Large intestine (tissue), 3 donors: Measurements from ENCODE around the gene ANKRD7. TPM values are rescaled to one million over a fixed set of nuclear protein-coding genes. Genes with fewer than 3 reads are reported as not detected.
A peak's percentile ranks its signal among the peaks of the same experiment; 100 is the strongest.

ENCODE experiments used
- DNase-seq, 2 donors: peaks; one replicate each; pipeline versions ENCODE4 v3.0.0 to v3.0.0-alpha.2; 2013
- H3K27ac ChIP-seq: one replicate; pipeline ENCODE4 v1.5.1; 2013; ENCODE audit warnings: low read length
- H3K27me3 ChIP-seq: 2 replicates; pipeline ENCODE4 v1.6.1; 2013; ENCODE audit warnings: low read length; ENCODE audit not compliant: control insufficient read depth, insufficient read depth
- H3K36me3 ChIP-seq: 2 replicates; pipeline ENCODE4 v1.6.1; 2013; ENCODE audit warnings: low read length; ENCODE audit not compliant: control insufficient read depth, insufficient read depth
- H3K4me1 ChIP-seq: one replicate; pipeline ENCODE4 v1.6.1; 2013; ENCODE audit warnings: low read length; ENCODE audit not compliant: control insufficient read depth, insufficient read depth
- H3K4me3 ChIP-seq: one replicate; pipeline ENCODE4 v1.5.1; 2013; ENCODE audit warnings: low read length
- H3K9me3 ChIP-seq: one replicate; pipeline ENCODE4 v1.6.1; 2013; ENCODE audit warnings: mild to moderate bottlenecking, low read depth, low read length, moderate library complexity; ENCODE audit not compliant: control insufficient read depth
- WGBS: methylation state at CpG from one replicate; pipeline ENCODE4 v1.1.5; 2013; ENCODE audit warnings: low lambda C conversion rate; ENCODE audit not compliant: insufficient coverage; 5-methylcytosine and 5-hydroxymethylcytosine counted together
- polyA plus RNA-seq: library from polyadenylated mRNA; unstranded; fragments of 120-200 nt; gene quantifications from one replicate; pipeline ENCODE4 v1.2.1, GENCODE V29; 2013

ANKRD7 gene
- polyA plus RNA-seq, 1 donor: 0.45 TPM

DNA sequence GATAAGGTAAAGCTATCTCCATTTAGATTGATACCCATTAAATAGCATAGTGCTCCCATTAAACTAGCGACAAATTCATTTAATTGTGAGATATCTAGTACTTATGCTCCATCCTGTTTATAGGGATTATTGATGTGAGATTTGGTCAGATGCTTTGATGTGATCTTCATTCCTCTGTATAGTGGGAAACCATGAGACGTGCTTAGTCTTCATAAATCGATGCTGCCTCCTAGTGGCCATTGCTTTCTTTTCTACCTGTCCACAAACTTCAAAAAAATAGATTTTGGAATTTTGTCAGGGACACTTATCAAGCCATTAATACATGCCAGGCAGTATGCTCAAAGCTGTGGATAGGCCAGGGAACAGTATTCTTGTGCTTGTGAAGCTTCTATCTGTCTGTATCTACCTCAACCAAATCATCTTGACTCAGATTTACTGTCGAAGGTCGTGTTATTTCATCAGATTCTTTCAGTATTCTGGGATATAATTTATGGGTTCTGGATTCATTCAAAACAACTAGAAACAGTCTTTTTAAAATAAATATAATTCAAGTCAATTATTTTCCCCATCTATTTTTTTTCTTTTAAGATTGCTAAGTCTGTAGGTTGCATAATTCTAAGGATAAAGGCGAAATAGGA is 28.5 kb upstream of the ANKRD7 start:
- Histone ChIP-seq H3K27me3 (no peaks in the 10 kb centered on the region), H3K4me3 (no peak overlapping the region), H3K27ac (no peak overlapping the region), H3K9me3 (no peaks in the 10 kb centered on the region), H3K36me3 (peaks cover 3% of the 10 kb centered on the region), H3K4me1 (no peaks in the 10 kb centered on the region)
- DNase-seq: peak in 1 of 2 donors; percentile 43
- 100% methylated on average over 1 of the region's 6 CpGs for WGBS

DNA sequence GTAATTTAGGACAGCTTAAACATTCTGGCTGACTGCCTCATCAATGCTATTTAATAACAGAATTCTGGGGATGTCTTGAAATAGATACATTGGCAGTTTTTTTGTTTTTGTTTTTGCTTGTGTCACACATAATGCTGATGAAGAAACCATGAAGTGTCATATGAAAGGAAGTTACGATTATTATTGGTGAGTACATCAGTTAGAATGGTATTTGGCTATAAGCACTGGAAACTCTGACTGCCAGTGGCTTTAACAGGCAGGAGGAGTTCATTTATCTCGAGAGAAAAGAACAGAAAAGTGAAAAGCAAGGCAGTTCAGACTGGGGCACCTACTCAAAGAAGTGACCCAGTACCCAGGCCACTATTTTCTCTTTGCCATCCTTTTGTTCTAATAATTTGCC is 22.4 kb upstream of the ANKRD7 start:
- Histone ChIP-seq H3K27ac (no peak overlapping the region), H3K36me3 (no peaks in the 10 kb centered on the region), H3K27me3 (no peaks in the 10 kb centered on the region), H3K4me1 (no peaks in the 10 kb centered on the region), H3K4me3 (no peak overlapping the region), H3K9me3 (no peaks in the 10 kb centered on the region)
- DNase-seq: no peak
- whole genome bisulfite sequencing: no CpG with 5 or more reads among the region's 2 CpGs

DNA sequence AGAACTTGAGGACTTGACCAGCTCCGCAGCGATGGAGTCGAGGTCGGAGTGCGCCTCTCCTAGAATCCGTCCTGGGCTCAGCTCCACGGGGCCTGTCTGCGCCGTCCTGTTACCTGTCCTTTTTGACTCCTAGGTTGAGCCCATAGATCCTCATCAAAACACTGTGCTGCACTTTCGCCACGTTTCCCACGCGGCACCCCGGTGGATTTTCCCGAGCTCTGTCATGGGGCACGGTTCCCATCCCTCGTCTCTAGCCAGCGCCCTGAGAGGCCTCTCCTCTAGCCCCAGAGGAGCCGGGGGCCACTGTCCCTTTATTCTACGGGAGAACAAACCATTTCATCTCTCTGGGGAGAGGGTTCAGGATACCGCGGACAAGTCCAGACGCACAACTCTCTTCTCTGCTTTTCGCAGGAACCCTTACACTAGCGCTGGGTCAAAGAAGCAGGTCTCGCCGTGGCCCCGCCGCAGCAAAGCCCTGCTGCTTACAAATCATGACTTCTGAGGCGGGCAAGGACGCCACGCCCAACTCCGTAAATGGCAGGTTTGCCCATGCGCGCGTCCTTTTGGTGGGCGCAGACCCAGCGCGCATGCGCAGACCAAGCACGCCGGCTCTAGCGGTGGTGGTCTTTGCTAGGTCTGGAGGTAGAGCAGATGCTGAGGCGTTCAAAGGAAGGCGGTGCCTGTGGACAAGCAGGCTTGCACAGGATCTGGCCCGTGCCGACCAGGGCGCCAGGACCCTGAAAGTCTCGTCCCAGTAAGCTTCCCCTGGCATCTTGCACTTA is 10.3 kb upstream of the ANKRD7 start:
- WGBS: no CpG with 5 or more reads among the region's 49 CpGs
- Histone ChIP-seq H3K9me3 (no peaks in the 10 kb centered on the region), H3K4me1 (no peaks in the 10 kb centered on the region), H3K4me3 (peak overlapping the region; percentile 48), H3K36me3 (no peaks in the 10 kb centered on the region), H3K27ac (no peak overlapping the region), H3K27me3 (no peaks in the 10 kb centered on the region)
- DNase-seq: peak; percentile 77 to 81

DNA sequence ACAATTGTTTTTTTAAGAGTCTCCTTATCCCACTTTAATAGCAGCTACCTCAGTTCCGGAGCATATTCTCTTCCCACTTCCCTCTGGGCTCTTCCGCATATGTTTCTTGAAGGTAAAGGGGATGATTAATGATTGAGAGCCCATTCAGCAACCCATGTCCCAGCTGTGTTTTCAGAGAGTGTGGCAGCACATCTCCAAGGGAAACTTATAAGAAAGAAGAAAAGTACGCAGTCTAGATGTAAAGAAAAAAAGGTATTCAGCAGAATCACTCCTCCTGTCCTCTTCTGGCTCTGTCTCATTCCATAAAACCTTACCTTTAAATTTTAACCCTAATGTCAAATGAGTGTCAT is 9.7 kb upstream of the ANKRD7 start:
- H3K9me3 ChIP-seq: no peaks in the 10 kb centered on the region
- WGBS: 0% methylated on average over 2 of the region's 3 CpGs
- no peak overlapping the region for H3K27ac ChIP-seq
- peak overlapping the region; percentile 48 for H3K4me3 ChIP-seq
- no peaks in the 10 kb centered on the region for H3K4me1 ChIP-seq
- H3K27me3 ChIP-seq: no peaks in the 10 kb centered on the region
- no peaks in the 10 kb centered on the region for H3K36me3 ChIP-seq
- DNase-seq: no peak

DNA sequence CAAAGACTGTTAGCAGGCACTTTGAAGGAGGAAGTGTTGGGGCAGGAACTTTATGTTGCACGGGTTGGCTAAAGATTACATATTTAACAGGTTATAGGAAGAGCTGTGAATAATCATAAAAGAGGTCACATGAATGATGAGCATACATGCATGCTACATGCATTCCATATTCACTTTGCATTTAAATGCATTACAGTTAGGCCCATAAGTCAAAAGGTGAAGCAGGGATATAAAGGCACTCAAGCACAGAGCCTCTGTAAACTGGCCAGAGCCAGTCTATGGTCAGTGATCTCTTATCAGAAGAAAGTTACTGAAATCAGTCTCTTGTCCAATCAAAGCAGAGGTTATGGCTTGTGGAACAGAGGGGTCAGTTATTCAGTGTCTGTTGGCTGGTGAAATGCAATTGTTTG is 7.3 kb upstream of the ANKRD7 start:
- Histone ChIP-seq H3K4me3 (no peak overlapping the region), H3K4me1 (no peaks in the 10 kb centered on the region), H3K36me3 (no peaks in the 10 kb centered on the region), H3K27ac (no peak overlapping the region), H3K9me3 (no peaks in the 10 kb centered on the region), H3K27me3 (no peaks in the 10 kb centered on the region)
- no peak for DNase-seq
- no CpG with 5 or more reads among the region's 1 CpG for WGBS

DNA sequence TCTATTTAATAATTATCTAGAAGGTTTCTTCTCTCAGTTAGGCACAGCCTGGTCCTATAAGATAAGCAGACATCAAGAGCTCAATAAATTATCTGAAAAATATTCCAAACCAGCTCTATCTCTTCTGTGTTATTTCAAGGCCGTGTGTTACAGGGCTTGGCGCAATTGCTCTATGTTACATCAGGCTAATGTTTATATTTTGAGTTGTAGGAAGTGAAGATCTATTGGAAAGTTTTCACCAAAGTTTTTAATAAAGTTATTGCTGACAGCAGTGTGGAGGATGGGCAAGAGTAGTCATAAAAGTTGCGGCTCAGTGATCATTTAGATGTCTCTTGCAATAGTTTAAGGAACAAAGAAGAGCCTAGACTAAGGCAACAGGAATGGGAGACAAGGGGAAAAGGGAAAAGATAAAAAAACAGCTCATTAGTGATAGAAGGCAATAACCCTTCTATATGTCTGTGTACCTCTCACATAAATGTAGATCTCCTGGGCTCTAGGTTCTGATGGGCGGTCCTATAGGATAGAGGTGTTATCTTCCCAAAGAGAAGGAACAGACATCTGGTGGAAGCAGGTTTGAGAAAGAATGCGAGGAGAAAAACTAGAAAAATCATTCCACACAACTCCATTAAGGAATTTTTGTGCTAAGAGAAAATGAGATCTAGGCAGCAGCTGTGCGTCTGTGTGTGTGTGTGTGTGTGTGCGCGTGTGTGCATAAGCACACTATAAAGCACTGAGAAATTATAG is 5.9 kb upstream of the ANKRD7 start:
- 89% methylated on average over 3 of the region's 8 CpGs for WGBS
- no peak for DNase-seq
- no peak overlapping the region for H3K4me3 ChIP-seq
- H3K4me1 ChIP-seq: no peaks in the 10 kb centered on the region
- no peaks in the 10 kb centered on the region for H3K27me3 ChIP-seq
- no peaks in the 10 kb centered on the region for H3K9me3 ChIP-seq
- no peak overlapping the region for H3K27ac ChIP-seq
- H3K36me3 ChIP-seq: no peaks in the 10 kb centered on the region

DNA sequence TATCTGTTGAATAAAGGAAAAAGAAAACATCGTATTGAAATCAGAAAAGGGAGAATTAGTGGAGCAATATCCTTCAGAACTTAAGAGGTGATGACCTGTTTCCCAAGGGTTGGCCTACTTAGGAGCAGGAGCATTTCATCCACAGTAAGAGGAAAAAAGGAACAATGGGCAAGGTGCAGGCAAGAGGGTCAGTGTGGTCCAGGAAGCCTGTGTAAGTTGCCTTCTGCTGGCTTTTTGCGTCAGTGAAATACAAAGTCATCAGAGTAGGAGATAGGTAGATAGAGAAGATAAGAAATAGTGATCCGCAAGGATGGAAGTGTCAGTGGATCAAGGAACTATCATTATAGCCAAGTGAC is 5.4 kb upstream of the ANKRD7 start:
- Histone ChIP-seq H3K27me3 (no peaks in the 10 kb centered on the region), H3K9me3 (no peaks in the 10 kb centered on the region), H3K4me3 (no peak overlapping the region), H3K36me3 (no peaks in the 10 kb centered on the region), H3K4me1 (no peaks in the 10 kb centered on the region), H3K27ac (no peak overlapping the region)
- no peak for DNase-seq
- WGBS: 100% methylated on average over 1 of the region's 3 CpGs

DNA sequence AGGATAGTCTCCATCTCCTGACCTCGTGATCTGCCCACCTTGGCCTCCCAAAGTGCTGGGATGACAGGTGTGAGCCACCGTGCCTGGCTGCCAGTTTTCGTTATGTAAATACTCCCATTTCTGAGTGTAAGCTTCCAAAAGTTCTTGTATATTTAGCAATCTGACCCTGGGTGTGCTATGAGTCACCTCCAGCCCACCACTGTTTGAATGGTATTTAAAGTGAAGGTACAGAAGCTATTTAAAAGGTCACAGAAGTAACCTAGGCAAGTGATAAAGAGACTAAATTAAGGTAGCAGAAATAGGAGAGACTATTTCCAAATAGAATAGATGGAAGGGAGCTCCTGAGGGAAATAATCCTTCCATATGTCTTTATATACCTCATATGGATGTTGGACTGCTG is 3.9 kb upstream of the ANKRD7 start:
- H3K27ac ChIP-seq: no peak overlapping the region
- H3K4me1 ChIP-seq: no peaks in the 10 kb centered on the region
- H3K9me3 ChIP-seq: no peaks in the 10 kb centered on the region
- no peaks in the 10 kb centered on the region for H3K27me3 ChIP-seq
- no peak for DNase-seq
- WGBS: no CpG with 5 or more reads among the region's 3 CpGs
- H3K36me3 ChIP-seq: no peaks in the 10 kb centered on the region
- H3K4me3 ChIP-seq: no peak overlapping the region

DNA sequence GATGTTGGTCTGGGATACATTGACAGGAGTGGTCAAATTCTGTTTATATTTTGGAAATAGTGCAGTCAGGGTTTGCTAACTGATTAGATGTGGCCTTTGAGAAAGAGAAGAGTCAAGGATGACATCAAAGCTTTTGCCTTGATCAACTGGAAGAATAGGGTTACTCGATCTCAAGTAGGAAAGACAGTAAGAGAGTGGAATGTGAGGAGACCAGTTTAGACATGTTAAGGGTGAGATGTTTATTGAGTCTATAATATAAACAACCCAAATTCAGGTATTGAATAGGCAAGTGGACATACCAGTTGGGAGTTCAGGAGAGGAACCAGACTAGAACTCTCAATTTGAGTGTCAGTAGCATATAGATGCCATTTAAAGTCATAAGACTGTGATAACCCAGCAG is 1.9 kb upstream of the ANKRD7 start:
- no CpG with 5 or more reads among the region's 1 CpG for WGBS
- Histone ChIP-seq H3K27ac (no peak overlapping the region), H3K4me3 (no peak overlapping the region), H3K36me3 (no peaks in the 10 kb centered on the region), H3K27me3 (no peaks in the 10 kb centered on the region), H3K4me1 (no peaks in the 10 kb centered on the region), H3K9me3 (no peaks in the 10 kb centered on the region)
- no peak for DNase-seq

DNA sequence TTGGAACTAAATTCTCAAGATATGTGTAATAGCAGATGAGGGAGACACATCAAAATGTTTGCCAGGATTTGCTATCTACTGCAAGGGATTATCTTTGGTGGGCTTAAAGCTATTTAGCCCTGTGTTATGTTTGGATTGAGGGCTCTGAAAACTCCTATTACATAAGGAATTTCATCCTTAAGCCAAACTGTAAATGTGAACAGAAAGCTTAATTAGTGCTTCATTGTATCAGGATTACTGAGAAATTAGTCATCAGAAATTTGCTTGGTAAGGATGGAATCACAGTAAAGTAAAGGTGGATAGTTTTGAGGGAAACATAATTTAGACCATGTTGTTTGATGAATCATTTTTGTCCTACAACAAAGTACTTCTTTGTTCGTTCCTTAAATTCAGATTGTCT is 8.3 kb downstream of the ANKRD7 start:
- H3K4me3 ChIP-seq: no peak overlapping the region
- 86% methylated on average over 1 of the region's 1 CpG for WGBS

More for the DNA sequence above, 8.3 kb downstream of the ANKRD7 start:
- H3K36me3 ChIP-seq: no peaks in the 10 kb centered on the region
- no peaks in the 10 kb centered on the region for H3K4me1 ChIP-seq
- no peaks in the 10 kb centered on the region for H3K9me3 ChIP-seq
- no peaks in the 10 kb centered on the region for H3K27me3 ChIP-seq
- no peak overlapping the region for H3K27ac ChIP-seq
- no peak for DNase-seq
